RWPE1 (cell line): ENCODE data around the gene BBC3.

ENCODE experiments used
- CTCF ChIA-PET: fragments of 350-600 bp; sonication (Branson Sonifier 250); formaldehyde crosslinking; extraction: SDS; loops from one replicate; lab custom pipeline; 2021; lab: Yijun Ruan, JAX
- POLR2A ChIA-PET: fragments of 400-600 bp; formaldehyde crosslinking; extraction: SDS; loops from one replicate; lab custom pipeline; 2020; ENCODE audit warnings: antibody characterized with exemption; ENCODE audit not compliant: low non-redundant PET; lab: Yijun Ruan, JAX
- DNase-seq: peaks from one replicate; pipeline ENCODE4 v3.0.0; 2012; ENCODE audit warnings: low spot score
- H3K27ac ChIP-seq: fragments of 450-650 bp; 2 replicates; pipeline ENCODE4 v1.5.1; 2017
- CTCF ChIP-seq: fragments of 450-650 bp; conservative IDR thresholded peaks from 2 replicates; pipeline ENCODE4 v1.5.1; 2017; ENCODE audit warnings: low read depth, mild to moderate bottlenecking

BBC3 gene

GRCh38 chr19:47258434-47258833 lies 27.4 kb upstream of the BBC3 start:
- DNase-seq = no peak
- H3K27ac ChIP-seq = peak overlapping the region; percentile 98
- ChIA-PET POLR2A (no interaction called here), CTCF (no interaction called here)
- no peak for TF ChIP-seq CTCF

- H3K27ac ChIP-seq = peak overlapping the region; percentile 98
Observed at GRCh38 chr19:47257411-47258169, 26.6 kb upstream of the BBC3 start.

GRCh38 chr19:47256693-47257410 lies 25.9 kb upstream of the BBC3 start:
- ChIA-PET POLR2A (interaction anchor here (0.6 to 1.9 kb wide), 3 partner anchors 17 to 35 kb away, joined by 4 to 18 read pairs (median 6); no protein-coding TSS in a partner anchor), CTCF (interaction anchor here (0.5 to 1.2 kb wide), 5 partner anchors 9 to 101 kb away, joined by 3 to 6 read pairs (median 5); no protein-coding TSS in a partner anchor)
- peak; percentile 99 for DNase-seq
- H3K27ac ChIP-seq = peak overlapping the region; percentile 98
- no peak for TF ChIP-seq CTCF

More at GRCh38 chr19:47257411-47258169, 26.6 kb upstream of the BBC3 start:
- TF ChIP-seq CTCF = no peak
- no peak for DNase-seq
- ChIA-PET POLR2A (interaction anchor here (1.2 kb wide), 1 partner anchor 16 kb away, joined by 6 read pairs; no protein-coding TSS in a partner anchor), CTCF (interaction anchor here (0.5 kb wide), 1 partner anchor 87 kb away, joined by 3 read pairs; no protein-coding TSS in a partner anchor)

DNA sequence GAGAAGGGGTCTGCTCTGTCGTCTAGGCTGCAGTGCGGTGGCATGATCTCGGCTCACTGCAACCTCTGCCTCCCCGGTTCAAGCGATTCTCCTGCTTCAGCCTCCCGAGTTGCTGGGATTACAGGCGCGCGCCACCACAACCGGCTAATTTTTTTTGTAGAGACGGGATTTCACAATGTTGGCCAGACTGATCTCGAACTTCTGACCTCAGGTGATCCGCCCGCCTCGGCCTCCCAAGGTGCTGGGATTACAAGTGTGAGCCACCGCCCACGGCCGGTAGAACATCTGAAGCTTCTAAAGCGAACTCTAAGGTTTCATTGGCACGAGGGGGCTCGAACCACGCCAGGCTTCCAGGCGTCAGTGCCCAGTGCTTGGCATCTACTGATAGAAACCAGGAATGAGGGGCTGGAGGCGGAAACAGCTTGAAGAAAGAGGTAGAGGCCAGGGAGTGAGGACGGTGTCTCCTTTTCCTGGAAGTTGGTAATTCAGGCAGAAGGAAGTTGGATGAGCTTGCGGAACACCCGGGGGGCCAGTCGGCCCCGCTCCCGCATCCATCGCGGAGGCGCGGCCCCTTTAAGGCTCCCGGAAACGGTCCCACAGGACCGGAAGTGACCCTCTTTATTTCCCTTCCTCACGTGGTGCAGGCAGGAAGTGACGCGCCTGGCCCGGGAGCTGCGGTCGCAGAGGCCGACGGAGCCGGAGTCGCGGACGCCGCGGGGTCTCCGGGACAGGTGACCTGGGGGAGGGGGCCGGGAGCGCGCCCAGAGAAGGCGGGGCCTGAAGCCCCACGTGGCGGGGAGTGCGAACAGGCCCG lies 25.1 kb upstream of the BBC3 start, which contains the start of gene CCDC9:
Gene CCDC9 (plus strand): TSS at position 647 of the 814 bp plus-strand sequence. CDS start 1,876 bp downstream, outside the sequence.
- no peak for TF ChIP-seq CTCF
- CTCF ChIA-PET = interaction anchor here (0.5 to 1.2 kb wide), 6 partner anchors 8 to 242 kb away, joined by 3 to 6 read pairs (median 4); no protein-coding TSS in a partner anchor
- H3K27ac ChIP-seq = peak within 1 kb of the TSS; percentile 98
- POLR2A ChIA-PET = interaction anchor here (0.6 to 1.9 kb wide), 3 partner anchors 18 to 35 kb away, joined by 4 to 18 read pairs (median 6); no protein-coding TSS in a partner anchor
- no peak for DNase-seq

DNA sequence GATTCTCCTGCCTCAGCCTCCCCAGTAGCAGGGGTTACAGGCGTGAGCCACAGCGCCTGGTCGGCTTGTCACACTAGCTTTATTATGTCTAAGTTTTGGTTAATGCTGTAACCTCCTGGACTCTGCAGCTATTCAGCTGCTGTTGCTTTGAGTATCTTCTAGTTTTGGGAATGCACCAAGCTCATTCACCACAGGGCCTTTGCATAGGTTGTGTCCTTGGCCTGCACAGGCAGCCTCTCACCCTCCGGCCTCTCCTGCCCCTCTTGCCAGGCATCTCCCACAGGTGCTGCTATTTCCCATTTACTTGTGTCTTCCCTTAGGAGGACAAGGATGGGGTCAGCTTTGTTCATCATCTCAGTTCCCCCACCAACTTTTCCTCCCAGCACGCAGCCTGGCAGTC lies 23.0 kb upstream of the BBC3 start:
- TF ChIP-seq CTCF = no peak
- peak overlapping the region; percentile 90 for H3K27ac ChIP-seq
- DNase-seq = no peak
- ChIA-PET POLR2A (interaction anchor here (0.6 kb wide), 1 partner anchor 20 kb away, joined by 8 read pairs; no protein-coding TSS in a partner anchor), CTCF (no interaction called here)
